Amniotic stem cell (primary cell): Measurements from ENCODE around the gene SSBP3.
A peak's percentile ranks its signal among the peaks of the same experiment; 100 is the strongest.

Experiments
- DNase-seq: peaks from one replicate; lab custom pipeline; 2025; lab: John Stamatoyannopoulos, UW

The SSBP3 gene

DNA sequence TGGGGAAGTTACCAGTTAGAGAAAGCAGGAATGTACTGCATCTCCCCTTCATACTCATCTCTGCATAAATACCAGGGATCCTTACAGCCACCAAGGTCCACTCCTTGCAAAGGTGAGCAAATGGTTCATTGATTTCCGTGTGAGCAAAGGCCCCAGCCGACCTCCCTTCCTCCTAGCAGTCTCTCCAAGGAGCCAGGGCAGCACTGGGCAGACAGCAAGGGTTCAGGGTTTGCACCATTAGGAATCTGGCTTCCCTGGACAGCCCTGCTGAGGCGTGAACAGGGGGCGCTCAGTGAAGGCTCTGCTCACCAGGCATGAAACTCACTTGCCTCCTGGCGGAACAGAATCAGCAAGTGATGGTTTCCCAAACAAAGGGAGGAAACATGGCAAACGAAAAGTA, 140.5 kb downstream of the SSBP3 start:
- DNase-seq = no peak

DNA sequence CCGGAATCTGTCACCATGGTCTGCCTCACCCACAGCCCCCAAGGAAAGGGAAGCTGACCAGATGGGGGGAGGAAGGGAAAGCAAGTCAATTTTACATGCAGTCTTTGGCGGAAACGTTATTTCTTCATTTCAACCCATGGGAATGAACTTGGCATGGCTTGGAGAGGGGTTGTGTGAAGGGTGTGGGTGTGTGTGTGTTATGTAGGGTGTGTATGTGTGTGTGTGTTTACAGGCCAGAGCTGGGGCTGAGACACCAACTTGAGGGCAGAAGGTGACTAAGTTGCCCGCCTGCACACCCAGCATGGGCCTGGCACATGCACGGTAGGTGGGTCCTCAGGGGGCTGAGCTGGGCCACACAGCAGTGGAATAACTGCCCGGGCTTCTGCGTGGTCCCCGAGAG, 141.1 kb downstream of the SSBP3 start:
- DNase-seq = no peak

DNA sequence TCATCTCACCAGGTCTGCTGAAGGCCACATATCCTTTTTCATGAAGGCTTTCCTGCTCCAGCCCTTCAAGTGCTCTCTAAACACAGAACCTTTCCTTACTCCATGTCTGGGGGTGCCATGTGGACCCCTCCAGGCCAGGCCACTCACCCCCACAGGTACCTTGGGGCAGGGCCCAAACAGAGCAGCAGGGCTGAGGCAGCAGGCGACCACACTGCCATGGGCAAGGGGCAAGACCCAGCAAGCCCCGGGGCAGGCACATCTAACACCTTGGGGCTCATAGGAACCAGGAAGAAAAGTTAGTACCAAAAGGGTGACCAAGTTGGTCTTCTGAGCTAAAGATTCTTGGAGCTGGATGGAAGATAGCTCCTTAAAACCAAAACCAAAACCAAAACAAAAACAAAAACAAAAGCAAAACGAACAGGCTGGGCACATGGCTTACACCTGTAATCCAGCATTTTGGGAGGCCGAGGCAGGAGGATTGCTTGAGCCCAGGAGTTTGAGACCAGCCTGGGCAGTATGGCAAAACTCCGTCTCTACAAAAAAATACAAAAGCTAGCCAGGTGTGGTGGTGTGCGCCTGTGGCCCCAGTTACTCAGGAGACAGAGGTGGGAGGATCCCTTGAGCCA, 142.5 kb downstream of the SSBP3 start:
- no peak for DNase-seq

DNA sequence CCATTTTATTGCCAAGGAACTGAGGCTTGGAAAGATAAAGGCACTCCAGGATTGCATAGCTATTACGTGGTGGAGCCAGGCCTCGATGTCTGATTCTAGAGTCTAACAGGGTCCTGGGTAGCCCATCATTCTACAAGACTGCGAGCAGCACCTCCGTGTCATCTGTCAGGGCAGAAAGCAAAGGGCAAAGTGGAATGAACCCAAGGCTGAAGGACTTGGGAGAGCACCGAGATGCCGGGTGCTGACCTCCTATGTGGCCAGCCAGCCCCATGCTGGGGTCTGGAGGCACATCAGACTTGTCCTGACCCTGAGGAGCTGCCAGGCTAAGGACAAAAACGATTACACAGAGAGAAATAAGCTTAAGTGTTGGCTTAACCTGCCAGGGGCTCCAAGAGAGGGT, 143.9 kb downstream of the SSBP3 start:
- DNase-seq = no peak

DNA sequence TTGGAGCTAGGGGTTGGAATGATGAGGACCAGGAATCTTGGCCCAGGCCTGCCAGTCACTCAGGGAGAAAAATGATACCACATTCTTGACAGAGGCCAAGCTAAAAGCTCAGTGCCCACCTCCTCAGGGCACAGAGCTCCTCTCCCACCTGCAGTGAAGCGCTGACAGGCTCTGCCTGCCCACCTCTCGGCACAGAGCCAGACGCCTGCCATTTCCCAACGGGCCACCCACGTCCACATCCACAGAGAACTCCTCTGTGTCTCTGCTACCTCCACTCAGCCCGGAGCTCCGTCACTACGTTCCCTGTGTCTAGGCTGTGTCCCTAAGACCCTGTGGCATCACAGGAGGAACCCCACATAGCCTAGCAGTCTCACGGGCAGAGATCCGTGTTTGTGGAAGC, 145.4 kb downstream of the SSBP3 start:
- DNase-seq = no peak

DNA sequence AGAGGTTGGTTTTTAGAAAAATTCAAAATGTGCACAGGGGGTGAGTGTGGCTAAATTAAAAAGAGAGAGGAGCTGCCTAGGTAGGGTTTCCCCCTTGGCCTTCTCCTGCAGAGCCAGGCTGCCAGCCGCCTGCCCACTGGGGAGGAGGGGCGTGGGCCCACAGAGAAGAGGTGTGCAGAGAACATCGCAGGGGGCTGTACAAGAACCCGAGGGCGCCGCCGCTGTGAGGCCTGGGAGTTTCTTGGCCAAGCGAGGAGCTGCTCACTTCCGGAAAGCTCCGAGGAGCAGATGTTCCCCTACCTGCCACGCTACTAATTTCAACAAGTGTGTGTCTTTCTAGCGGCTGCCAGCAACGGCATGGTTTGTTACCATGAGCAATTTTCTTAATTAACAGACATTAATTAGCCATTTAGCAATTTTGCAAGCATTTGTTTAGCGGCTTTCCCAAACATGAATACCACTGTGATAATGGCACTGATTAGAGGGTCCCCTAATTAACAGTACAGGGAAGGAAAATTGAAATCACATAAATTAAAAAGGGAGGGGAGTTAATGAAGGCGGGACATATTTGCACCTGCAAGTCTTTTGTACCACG, 146.6 kb downstream of the SSBP3 start:
- no peak for DNase-seq

DNA sequence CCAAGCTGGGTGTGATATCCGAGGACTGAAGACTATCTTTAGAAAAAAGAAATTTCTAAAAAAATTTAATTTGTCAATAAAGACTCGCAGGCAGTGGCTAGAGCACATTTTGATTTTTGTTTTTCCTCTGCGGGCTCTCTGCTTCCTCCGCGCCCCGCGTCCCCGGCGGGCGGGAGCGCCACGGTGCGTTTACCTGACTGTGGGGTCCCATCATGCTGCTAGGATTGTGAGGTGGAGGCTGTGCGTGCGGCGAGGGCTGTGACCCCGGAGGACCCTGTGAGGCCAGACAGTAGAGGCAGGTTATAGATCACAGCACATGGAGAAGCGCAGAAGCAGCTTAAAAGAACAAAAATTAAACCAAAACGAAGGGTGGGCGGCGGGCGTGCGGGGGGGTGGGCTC, 148.3 kb downstream of the SSBP3 start:
- DNase-seq = no peak

DNA sequence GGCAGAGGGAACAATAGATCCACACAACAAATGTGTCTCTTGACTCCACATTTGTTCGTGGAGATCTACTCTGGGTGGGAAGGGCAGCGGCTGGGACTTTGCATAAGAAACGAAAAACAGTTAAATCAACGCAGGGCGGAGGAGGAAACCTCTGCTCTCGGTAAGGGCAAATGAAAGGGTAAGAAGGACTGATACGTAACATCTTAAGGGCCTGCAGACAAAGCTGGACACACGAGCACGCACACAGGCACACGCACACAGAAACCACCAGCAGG, 148.9 kb downstream of the SSBP3 start:
- DNase-seq = no peak

DNA sequence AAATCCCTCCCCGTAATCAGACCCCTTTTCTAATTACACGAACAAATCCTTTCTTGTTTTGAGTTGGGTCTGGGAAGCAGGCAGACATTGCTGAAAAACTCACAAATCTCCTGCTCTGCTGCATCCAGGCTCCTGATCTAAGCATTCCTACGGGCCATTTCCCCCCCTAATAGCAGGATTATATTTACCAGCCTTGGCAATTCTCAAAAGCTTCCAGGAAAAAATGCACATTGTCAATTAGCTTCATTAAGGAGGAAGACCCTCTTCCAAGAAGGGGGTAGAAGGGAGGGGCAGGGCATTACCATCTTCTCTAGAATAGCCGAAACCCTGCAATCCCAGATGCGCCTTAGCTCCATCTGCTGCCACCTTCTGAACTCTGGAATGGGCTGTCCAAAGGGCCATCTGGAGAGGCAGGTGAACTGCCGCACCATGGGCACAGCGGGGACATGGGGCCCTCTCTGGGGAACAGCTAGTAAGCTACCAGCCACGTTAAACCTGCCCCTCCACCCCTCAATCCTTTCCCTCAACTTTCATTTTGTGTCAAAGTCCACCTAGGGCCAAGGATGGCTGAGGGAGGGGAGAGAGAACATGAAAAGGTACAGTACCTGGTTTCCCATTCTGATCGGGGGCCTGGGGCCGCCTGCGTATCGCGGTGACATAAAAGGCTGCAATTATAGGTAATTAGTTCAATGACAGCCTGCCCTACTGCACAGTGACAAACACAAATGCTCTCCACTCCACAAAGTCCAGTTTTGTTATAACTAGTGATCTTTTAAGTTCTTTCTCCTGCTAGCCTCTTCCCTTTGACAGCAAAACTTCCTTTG, 149.5 kb downstream of the SSBP3 start:
- DNase-seq = no peak

DNA sequence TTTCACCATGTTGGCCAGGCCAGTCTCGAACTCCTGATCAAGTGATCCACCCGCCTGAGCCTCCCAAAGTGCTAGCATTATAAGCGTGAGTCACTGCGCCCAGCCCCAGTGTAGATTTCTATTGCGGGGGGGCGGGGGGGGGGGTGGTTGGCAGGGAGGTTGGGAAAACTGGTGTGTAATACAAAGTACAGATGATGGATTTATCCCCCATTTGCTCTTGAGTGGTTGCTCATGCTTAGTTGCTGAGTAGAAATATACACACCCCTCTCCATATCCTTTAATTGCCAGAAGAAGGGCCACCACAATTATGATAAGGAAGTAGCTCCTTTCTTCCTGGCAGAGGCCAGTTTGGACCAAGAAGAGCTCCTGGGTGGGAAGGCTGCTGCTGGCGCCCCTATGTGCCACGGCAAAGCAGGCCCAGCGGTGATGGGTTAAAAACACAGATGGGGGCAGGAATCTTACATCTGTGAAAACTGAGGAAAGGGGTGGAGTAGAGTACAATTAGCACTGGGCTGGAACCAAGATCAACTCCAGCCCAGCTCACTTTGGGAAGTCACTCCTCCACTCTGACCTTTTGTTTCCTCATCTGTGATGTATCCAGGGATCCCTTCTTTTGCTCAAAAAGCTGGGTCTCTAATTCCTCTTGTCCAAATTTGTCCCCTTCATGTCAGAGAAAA, 151.0 kb downstream of the SSBP3 start:
- DNase-seq = no peak

DNA sequence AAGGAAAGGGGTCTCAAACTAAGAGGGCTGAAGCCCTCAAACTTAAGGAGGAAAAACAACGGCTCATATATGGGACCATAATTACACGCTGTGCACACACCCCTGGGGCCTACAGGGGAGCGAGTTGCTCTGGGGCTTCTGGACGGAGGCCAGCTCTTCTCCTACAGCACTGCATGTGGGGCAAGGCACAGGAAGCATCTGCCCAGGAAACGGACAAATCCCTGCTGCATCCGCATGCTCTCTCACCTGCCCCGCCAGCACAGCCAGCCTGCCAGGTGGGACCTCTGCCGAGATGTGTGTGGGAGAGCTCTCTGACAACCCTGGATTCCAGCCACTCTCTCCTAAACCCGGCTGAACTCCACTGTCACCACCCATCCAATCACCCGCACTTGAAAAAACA, 152.1 kb downstream of the SSBP3 start:
- DNase-seq = no peak

DNA sequence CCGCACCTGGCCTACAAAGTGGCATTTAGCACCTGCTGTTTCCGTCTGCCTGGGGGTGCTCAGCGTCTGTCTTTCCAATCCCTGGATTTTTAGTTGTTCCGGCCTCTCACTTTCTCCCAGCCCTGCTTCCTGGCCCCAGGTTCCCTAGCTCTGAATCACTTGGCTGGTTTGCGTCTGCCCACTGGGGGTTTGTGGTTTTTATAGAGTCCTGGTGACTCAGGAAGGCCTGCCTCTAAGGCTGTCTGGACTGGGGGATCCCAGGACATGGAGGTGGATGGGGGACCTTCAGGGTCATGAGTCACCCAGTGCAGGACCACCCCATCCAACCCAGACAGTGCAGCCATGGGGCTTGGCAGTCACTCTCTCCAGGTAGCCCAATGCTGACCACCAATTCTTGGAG, 152.7 kb downstream of the SSBP3 start:
- DNase-seq = peak; percentile 76

DNA sequence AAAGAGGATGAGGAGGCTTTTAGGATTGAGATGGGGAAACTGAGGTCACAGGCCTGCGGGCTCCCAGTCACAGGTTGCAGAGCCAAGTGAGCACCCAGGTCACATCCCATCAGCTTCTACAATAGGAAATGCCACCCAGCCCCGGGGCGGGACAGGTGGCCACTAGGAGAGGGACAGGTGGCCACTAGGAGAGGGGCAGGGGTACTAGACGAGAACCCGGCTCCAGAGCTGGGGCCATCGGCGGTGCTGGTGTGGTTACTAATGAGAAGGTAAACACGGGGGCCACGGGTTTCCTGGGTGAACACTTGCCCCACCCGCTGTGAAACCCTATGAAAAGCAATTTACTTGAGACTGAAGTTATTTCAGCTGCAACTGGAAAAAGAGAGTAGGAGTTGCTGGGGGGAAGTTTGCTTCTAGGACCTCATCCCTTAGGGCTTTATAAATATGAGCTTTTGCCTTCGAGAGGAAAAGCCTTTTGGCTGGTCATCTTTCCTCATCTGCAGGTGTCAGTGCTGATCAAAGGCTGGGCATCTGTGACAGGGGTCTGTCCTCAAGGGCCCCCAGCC, 153.7 kb downstream of the SSBP3 start:
- DNase-seq = no peak

DNA sequence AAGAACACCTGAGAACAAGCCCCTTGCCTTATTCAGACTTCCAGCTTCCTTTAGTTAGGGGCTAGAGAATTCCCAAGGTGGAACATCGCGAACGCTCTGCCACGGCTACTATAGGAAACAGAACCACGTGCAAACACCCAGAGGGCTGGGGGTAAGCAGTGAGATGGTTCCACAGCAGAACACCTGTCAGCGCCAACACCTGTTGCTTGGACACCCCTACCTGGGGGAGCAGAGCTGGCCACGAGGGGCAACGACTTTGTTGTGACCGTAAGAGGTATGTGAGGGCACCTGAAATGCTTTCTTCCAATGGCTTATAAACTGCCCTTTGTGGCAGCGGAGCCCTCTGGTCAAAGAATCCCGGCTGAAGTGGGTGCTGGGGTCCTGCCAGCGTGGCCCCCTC, 155.5 kb downstream of the SSBP3 start:
- no peak for DNase-seq

DNA sequence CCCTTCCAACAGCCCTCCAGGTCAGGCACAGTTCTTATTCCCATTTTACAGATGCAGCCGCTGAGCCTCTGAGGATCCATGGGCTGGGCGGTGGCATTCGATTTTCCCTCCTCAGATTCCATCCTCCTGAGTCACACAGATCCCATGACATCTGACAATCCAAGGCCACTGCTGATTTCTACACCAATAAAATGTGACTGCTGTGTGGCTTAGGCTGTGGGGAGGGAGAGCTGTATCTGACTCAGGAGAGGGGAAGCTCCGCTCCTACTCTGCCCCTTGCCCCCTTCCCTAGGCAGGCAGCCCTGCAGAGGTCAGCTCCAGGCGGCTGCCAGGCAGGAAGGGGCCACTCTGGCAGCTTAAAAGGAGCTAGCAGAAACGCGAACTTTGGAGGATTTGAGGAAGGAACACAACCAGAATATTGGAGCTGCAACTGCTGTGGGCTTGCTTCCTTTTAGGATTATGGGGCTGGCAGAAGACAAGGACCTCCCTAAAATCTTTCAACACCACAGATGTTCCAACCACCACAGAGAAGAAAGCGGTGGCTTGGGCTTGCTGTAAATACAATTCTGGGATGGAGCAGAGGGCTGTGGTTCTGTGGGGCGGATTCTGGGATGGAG, 156.3 kb downstream of the SSBP3 start:
- no peak for DNase-seq

DNA sequence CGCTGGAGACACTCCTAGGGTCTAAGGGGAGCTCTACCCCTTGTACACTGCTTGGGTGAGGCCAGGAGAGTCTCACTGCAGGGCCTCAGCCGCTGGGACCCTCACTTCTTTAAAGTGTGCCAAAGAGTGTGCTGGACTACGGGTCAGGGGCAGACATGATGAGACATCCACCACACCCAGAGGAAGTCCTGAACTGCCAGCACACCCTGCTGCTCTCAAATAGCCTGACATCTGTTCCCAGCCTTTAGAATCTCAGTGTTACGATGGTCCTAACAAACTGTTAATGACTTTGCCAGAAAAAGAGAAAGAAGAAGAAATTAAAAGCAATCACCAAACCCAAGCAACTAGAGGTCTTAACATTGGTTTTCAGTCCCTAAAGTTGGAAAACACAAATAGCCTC, 157.2 kb downstream of the SSBP3 start:
- no peak for DNase-seq

DNA sequence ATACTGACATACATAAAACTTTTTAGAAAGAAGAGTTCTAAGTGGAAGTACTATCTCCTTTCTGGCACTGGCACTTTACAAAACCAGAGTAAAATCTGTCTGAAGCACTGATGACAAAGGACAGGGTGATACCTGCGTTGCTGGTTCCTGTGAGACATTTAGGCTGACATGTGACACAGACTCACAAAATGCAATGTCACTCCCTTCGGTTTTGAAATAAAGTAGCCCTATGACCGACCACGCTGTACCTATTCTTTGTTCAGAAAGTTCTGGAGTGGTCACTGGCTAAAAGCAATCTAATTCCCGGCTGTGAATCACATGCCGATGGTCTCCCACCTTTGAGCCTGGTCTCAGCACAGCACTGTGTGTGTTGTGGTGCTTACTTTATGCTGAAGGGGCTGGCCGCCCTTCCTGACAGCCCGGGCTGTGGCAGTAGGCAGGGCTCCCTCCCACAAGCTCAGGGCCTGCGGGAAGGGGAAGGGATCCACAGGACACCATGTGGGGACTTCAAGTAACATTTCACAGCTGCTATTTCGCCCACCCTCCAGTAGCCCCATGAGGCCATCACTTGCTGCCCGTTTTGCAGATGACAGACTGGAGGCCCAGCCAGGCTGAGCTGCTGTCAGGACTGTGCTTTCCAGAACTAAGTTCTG, 158.2 kb downstream of the SSBP3 start:
- DNase-seq = no peak

DNA sequence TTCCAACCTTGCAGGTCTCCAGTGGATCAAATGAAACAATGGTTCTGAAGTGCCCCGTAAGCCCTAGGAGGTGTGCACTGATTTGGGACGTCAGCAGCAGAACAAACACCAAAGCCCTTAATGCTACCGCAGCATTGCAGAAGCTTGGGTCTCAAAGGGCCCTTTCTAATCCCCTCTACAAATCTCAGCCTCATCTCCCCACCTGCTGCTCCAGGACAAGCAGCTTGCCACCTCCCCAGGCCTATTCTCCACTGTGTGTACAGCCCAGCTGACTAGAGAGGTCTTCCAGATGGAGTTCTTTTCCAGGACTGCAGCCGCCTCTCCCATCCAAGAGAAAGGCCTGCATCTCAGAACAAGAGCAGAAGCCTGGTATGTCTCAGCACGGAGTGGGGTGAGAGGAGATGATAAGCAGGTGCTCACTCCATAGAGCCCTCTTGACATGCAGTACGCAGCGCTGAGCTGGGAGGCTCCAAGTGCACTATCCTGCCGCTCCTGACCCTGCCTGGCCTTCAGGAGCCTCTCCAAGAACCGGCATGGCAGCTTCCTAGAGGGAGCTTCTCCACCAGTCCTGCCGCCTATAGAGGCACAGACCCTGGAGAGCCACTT, 160.0 kb downstream of the SSBP3 start:
- no peak for DNase-seq

DNA sequence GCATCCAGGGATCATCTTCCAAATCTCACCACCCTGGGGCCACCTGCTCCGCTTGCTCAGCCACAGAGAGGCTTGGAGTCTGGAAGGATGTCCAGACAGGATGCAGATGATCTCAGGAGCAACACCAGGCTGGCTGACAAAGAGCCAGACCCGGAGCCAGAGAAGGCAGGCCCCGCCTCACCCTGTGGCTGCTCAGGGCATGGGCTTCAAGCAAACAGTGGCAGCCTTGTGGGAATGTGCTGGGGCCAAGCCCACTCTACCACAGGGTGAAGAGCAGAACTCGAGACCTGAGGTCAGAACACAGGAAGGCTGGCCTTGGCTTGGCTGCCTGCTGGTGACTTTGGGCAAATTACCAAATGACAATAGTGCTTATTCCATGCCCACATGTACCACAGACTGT, 160.7 kb downstream of the SSBP3 start:
- DNase-seq = no peak

DNA sequence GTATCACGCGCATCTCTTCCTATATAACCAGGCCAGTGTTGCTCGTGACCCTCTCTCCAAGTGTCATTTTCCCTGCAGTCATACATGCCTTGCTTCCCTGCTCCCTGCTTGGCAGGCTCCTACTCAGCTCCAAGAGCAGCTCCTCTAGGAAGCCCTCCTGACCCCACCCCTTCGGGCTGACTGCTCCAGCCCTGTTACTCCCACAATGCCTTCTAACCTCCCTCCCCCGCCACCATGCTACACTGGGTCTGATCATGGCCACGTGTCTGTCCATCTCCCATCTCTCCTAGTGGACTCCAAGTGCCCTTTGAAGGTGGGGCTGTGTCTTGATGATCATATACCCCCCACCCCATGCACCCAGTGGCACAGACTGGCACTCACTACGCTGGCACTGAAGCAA, 161.5 kb downstream of the SSBP3 start:
- DNase-seq = no peak

DNA sequence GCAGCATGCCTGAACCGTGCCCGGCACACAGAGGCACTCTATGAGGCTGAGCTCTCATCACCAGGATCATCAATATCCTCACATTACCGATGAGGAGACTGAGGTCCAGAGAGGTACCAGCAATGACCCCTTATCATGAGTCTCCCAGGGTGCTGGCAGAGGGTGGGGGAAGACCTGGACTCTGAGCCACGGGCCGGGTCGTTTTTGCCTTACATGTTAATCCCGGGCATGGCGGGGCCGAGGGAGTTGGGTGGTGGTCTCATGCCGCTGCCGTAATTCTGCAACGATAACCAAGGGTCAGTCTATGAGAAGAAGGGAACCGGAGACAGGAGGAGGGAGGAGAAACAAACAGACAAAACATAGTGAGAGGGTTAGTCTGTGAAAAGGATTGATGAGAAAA, 163.2 kb downstream of the SSBP3 start:
- no peak for DNase-seq
